GM21786 (cell line): ENCODE data around the gene TBCCD1.
"Not testable (repeated sequence)": the region's sequence is repeated elsewhere in the genome, so short reads cannot be mapped to it uniquely, and the experiment has no call there.

Experiments used
- ATAC-seq: cut with Tn5 transposase; IDR thresholded peaks from one replicate; pipeline ENCODE4 v1.9.1; 2021; ENCODE audit not compliant: unreplicated experiment

The TBCCD1 gene

GRCh38 chr3:186520957-186521842, 45.9 kb downstream of the TBCCD1 start:
- ATAC-seq: peak; percentile 66

DNA sequence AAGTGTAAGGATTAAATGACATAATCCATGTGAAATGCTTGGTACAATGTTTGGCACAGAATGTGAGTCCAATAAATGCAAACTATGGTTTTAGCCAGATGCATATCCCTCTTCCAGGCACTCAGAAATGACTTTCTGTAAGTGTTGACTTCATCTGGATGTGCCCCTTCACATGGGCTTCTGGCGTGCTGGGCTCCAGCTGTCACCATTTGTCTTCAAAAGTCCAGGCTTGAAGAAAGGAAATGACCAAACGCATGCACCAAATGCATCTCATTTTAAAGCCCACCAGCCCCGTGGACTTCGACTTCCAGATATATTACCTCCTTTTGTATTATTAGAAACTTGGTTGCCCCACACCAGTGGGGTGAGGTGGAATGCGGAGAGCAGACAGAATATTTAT, 46.7 kb downstream of the TBCCD1 start:
- no peak for ATAC-seq

DNA sequence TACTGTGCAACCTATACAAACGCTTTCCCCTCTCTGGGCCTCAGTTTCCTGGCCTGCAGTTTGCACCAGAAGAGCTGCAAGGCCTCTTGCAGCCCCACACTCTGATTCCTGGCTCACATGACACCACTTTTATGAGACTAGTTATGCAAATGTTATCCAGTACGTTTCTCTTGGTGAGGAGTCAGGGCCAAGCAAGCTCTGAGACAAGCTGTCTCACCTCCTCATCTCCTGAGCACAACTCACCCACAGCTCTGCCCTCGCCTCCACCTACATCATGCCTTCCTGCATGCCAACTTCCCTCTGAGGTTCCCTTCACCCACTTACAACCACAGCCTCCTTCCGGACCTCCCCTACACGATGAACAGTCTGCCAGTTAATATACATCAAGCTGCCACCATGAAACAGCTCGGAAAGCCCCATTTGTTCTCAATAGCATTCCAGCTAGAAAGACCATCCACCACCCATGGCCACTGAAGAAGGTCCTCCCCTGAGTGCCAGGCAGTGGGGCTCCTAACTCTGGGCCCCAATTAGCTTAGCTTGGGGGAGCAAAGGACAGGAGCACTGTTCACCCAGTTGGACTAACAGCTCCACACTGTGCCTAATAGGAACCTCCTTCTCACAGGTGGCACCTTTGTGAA, 48.0 kb downstream of the TBCCD1 start:
- ATAC-seq: peak; percentile 44

- no peak for ATAC-seq
Observed at GRCh38 chr3:186517218-186517617, 49.9 kb downstream of the TBCCD1 start.

DNA sequence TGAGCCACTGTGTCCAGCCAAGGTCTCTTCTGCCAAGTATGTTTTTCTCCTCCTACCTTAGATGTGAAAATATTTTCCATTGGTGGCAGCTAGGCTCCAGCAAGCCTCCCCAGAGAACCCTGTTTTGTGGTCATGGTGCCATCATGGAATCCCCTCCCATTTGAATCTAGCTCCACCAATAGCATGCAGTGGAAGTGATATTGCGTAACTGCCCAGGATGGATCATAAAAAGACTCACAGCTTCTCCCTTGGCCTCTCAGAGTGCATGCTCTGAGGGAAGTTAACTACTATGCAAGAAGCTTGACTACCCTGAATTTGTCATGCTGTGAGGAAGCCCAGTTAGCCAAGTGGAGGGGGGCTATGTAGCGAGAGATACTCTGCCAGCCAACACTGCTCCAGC, 50.5 kb downstream of the TBCCD1 start:
- ATAC-seq: no peak

DNA sequence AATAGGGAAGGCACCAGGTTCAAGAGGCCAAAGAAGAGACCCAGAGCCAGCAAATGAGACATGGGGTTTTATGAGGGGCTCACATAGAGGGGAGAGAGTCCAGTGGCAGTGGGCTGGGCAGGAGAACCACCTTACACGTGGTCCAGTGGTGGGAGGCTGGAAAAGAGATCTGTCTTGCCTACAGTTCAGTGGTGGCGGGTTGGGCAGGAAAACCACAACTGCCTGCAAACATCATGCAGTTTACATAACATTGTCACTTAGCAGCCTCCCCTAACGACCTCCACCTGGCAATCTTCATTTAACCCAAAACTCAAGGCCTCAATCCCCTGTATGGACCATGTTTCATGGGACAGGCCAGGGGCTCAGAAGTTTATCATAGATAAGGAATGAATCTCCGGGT, 52.0 kb downstream of the TBCCD1 start:
- ATAC-seq: no peak

- no peak for ATAC-seq
Observed at GRCh38 chr3:186514296-186515002, 52.7 kb downstream of the TBCCD1 start.

DNA sequence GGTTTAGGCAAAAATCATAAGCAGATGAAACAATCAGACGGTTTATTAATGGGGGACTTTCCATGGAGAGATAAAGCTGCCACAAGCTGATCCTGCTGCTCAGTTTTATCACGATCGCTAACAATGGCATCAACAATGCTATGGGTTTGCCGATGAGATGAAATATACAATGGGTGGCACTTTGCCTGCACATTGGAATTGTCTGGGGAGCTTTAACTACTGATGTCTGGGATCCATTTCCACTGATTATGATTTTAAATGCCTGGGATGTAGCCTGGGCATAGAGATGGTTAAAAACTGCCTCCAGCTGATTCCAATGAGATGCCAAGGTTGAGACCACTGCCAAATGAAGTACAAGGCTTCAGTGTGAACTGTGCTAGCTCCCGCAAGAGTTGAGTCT, 53.8 kb downstream of the TBCCD1 start:
- ATAC-seq: no peak

- ATAC-seq: no peak
Observed at GRCh38 chr3:186512570-186513302, 54.4 kb downstream of the TBCCD1 start.

- ATAC-seq: no peak
Observed at GRCh38 chr3:186511702-186512101, 55.4 kb downstream of the TBCCD1 start.

DNA sequence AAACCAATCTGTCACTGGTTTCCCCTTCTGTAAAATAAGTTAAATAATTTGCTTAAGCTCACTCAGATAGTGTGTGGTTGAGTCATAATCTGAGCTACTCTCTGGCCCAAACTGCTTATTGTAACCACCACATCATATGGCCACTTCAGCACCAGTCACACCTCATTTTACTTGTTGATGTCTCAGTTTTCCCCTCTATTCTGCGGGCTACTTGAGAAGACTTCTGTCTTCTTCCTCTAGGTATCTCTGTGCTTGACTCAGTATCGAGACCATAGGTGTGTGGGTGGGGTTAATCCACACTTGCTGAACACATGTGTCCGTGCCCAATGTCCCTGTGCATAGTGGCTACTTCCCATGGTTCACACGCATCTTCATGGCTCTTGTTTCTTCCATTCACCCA, 55.9 kb downstream of the TBCCD1 start:
- ATAC-seq: peak; percentile 80

GRCh38 chr3:186510374-186511079, 56.6 kb downstream of the TBCCD1 start:
- peak; percentile 26 for ATAC-seq

DNA sequence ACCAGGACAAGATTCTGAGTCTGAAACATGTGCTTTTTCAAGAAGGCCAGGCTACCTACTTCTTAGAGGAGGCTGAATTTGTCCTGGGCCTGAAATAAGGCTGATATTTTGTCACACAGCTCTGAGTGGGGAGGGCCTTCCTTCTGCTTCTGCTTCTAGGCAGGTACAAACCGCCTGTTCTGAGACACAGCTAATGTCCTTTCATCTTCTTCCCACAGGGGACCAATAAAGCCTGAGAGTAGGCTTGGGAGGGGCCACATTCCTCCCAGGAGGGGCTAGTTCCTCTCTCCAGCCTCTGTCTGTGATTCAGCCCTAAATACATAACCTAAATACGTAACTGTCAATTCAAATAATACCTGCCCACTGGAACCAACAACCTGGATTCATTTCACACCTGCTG, 57.7 kb downstream of the TBCCD1 start:
- no peak for ATAC-seq

- no peak for ATAC-seq
Observed at GRCh38 chr3:186506857-186507256, 60.3 kb downstream of the TBCCD1 start.

GRCh38 chr3:186506191-186506739, 60.9 kb downstream of the TBCCD1 start:
- ATAC-seq: no peak

DNA sequence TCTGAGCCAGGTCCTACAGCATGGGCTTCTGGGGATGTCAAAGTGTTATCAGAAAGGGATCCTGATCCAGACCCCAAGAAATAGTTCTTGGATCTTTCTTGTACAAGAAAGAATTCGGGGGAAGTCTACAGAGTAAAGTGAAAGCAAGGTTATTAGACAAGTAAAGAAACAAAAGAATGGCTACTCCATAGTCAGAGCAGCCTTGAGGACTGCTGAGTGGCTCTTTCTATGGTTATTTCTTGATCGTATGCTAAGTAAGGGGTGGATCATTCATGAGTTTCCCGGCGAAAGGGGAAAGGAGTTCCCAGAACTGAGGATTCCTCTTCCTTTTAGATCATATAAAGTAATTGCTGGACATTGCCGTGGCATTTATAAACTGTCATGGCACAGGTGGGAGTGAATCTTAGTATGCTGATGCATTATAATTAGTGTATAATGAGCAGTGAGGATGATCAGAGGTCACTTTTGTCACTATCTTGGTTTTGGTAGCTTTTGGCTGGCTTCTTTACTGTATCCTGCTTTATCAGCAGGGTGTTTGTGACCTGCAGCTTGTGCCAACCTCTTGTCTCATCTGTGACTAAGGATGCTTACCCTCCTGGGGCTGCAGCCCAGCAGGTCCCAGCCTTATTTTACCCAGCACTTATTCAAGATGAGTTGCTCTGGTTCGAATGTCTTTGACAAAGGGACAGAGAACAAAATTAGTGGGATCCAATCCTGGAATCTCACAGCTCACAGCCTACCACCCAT, 64.0 kb downstream of the TBCCD1 start:
- no peak for ATAC-seq

DNA sequence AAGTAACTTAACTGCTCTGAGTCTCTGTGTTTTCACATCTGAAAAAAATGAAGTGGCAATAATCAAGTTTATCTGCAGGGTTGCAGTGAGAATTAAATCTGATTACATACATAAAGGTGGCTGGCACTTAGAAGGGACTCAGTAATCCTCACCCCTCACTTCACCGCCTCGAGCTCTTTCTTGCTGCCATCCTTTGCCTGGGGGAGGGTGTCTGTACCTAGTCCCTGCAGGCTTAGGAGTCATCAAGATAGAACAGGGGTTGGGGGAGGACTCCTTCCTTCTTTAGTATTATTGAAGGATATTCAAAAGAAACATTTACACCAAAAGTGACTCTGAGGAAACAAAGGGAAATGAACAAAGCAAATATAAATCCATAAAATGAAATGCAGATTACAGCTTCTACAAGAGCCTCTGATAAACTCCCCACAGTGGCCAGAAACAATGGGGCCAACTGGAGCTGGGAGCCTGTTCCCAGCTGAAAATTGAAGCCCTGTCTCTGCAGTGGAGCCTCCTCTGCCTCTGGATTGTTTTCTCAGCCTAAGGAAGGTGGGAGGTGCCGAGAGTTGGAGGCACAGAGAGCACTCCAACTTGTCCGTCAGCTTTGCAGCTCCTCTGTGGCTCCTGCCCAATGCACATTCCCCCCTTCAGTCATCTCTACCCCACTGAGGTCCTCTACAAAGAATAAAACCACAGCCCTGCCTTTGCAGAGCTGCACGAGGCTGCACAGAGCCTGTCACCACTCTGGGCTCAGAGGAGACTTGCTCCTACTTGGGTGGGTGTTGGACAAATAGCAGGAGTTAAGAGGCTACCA, 64.8 kb downstream of the TBCCD1 start:
- ATAC-seq: no peak

- not testable (repeated sequence) for ATAC-seq
Observed at GRCh38 chr3:186499949-186500348, 67.2 kb downstream of the TBCCD1 start.

DNA sequence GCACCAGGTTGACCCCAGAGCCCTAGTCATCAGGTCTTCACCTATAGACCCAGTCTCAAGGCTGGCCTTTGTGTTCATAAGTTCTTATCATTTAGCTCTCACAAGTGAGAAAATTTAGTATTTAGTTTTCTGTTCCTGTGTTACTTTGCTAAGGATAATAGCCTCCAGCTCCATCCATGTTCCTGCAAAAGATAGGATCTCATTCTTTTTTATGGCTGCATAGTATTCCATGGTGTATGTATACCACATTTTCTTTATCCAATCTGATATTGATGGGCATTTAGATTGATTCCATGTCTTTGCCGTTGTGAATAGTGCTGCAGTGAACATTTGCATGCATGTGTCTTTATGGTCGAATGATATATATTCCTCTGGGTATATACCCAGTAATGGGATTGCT, 69.1 kb downstream of the TBCCD1 start:
- ATAC-seq: not testable (repeated sequence)
